Measurements from ENCODE around the gene PSMD14.

The PSMD14 gene

GRCh38 chr2:161420406-161421074 is 112.3 kb downstream of the PSMD14 start:
- FAIRE-seq, result no peak

- FAIRE-seq, result no peak
These were observed 113.5 kb downstream of the PSMD14 start for GRCh38 chr2:161421686-161422085.

GRCh38 chr2:161422816-161423403 is 114.7 kb downstream of the PSMD14 start:
- FAIRE-seq, result no peak

- FAIRE-seq, result no peak
These were observed 115.5 kb downstream of the PSMD14 start for GRCh38 chr2:161423421-161424393.

- no peak for FAIRE-seq
These were observed 116.2 kb downstream of the PSMD14 start for GRCh38 chr2:161424394-161424769.

GRCh38 chr2:161424891-161425727 is 116.9 kb downstream of the PSMD14 start:
- FAIRE-seq, result no peak

- FAIRE-seq, result no peak
These were observed 117.7 kb downstream of the PSMD14 start for GRCh38 chr2:161425728-161426454.

GRCh38 chr2:161426455-161426921 is 118.3 kb downstream of the PSMD14 start:
- no peak for FAIRE-seq

GRCh38 chr2:161426922-161427663 is 118.9 kb downstream of the PSMD14 start:
- FAIRE-seq, result no peak

GRCh38 chr2:161427664-161428587 is 119.7 kb downstream of the PSMD14 start:
- no peak for FAIRE-seq

- FAIRE-seq, result no peak
These were observed 122.2 kb downstream of the PSMD14 start for GRCh38 chr2:161430386-161430785.

- no peak for FAIRE-seq
These were observed 123.9 kb downstream of the PSMD14 start for GRCh38 chr2:161432107-161432506.

- FAIRE-seq, result no peak
These were observed 125.9 kb downstream of the PSMD14 start for GRCh38 chr2:161434118-161434517.

GRCh38 chr2:161436411-161436810 is 128.2 kb downstream of the PSMD14 start:
- FAIRE-seq, result no peak

- no peak for FAIRE-seq
These were observed 130.4 kb downstream of the PSMD14 start for GRCh38 chr2:161438598-161438997.

- FAIRE-seq, result no peak
These were observed 136.9 kb downstream of the PSMD14 start for GRCh38 chr2:161445097-161445496.

- no peak for FAIRE-seq
These were observed 140.2 kb downstream of the PSMD14 start for GRCh38 chr2:161448431-161448830.
